ENCODE data around the gene PGAP1. TPM values are rescaled to one million over a fixed set of nuclear protein-coding genes. Genes with fewer than 3 reads are reported as not detected.

Gene PGAP1
- total and polyA plus RNA-seq, 2 donors from 2014 or later = 1.9 to 10.1 TPM

GRCh38 chr2:196941398-196942078 is 15.0 kb upstream of the PGAP1 start:
- no peaks in the 10 kb centered on the region for H3K36me3 ChIP-seq (ENCODE audit: control insufficient read depth in 2 of 3, insufficient read depth in 3 of 3, low read length in 3 of 3)
- DNase-seq (no peak), FAIRE-seq (no peak)
- no peaks in the 10 kb centered on the region for H3K27me3 ChIP-seq (ENCODE audit: control insufficient read depth, insufficient read depth, low read length)
- no peak overlapping the region for H3K27ac ChIP-seq (ENCODE audit: low read depth in 2 of 2, low read length in 2 of 2)
- no peaks in the 10 kb centered on the region for H3K4me1 ChIP-seq (ENCODE audit: control insufficient read depth in 2 of 3, insufficient read depth in 2 of 3, low read depth in 1 of 3, low read length in 3 of 3)
- H3K4me3 ChIP-seq (ENCODE audit: low read length in 3 of 3) = no peak overlapping the region
- H3K9ac ChIP-seq (ENCODE audit: low read length in 3 of 3) = no peak overlapping the region
- H3K9me3 ChIP-seq (ENCODE audit: control insufficient read depth in 2 of 3, insufficient read depth in 1 of 3, low read length in 3 of 3) = no peaks in the 10 kb centered on the region
- TF ChIP-seq CTCF (IDR thresholded peaks at IDR 0.05; ENCODE audit: borderline replicate concordance, extremely low read depth, insufficient read depth) = no peak
- intact Hi-C loops (cut with DNase I) = no loop called here

- FAIRE-seq (no peak), DNase-seq (no peak)
- no peak for TF ChIP-seq CTCF (IDR thresholded peaks at IDR 0.05; ENCODE audit: borderline replicate concordance, extremely low read depth, insufficient read depth)
- Histone ChIP-seq H3K27me3 (ENCODE audit: control insufficient read depth, insufficient read depth, low read length) (no peaks in the 10 kb centered on the region), H3K27ac (ENCODE audit: low read depth in 2 of 2, low read length in 2 of 2) (no peak overlapping the region), H3K4me3 (ENCODE audit: low read length in 3 of 3) (no peak overlapping the region), H3K4me1 (ENCODE audit: control insufficient read depth in 2 of 3, insufficient read depth in 2 of 3, low read depth in 1 of 3, low read length in 3 of 3) (no peaks in the 10 kb centered on the region), H3K9ac (ENCODE audit: low read length in 3 of 3) (no peak overlapping the region), H3K9me3 (ENCODE audit: control insufficient read depth in 2 of 3, insufficient read depth in 1 of 3, low read length in 3 of 3) (no peaks in the 10 kb centered on the region), H3K36me3 (ENCODE audit: control insufficient read depth in 2 of 3, insufficient read depth in 3 of 3, low read length in 3 of 3) (no peaks in the 10 kb centered on the region)
- intact Hi-C loops (cut with DNase I) = no loop called here
Measured at GRCh38 chr2:196939371-196939770, 12.9 kb upstream of the PGAP1 start.

- Histone ChIP-seq H3K27me3 (ENCODE audit: control insufficient read depth, insufficient read depth, low read length) (no peaks in the 10 kb centered on the region), H3K27ac (ENCODE audit: low read depth in 2 of 2, low read length in 2 of 2) (no peak overlapping the region), H3K4me3 (ENCODE audit: low read length in 3 of 3) (no peak overlapping the region), H3K4me1 (ENCODE audit: control insufficient read depth in 2 of 3, insufficient read depth in 2 of 3, low read depth in 1 of 3, low read length in 3 of 3) (no peaks in the 10 kb centered on the region), H3K9ac (ENCODE audit: low read length in 3 of 3) (no peak overlapping the region), H3K36me3 (ENCODE audit: control insufficient read depth in 2 of 3, insufficient read depth in 3 of 3, low read length in 3 of 3) (no peaks in the 10 kb centered on the region), H3K9me3 (ENCODE audit: control insufficient read depth in 2 of 3, insufficient read depth in 1 of 3, low read length in 3 of 3) (no peaks in the 10 kb centered on the region)
- intact Hi-C loops (cut with DNase I) = no loop called here
- no peak for TF ChIP-seq CTCF (IDR thresholded peaks at IDR 0.05; ENCODE audit: borderline replicate concordance, extremely low read depth, insufficient read depth)
- no peak for FAIRE-seq
- DNase-seq = no peak
Measured at GRCh38 chr2:196935432-196935831, 8.9 kb upstream of the PGAP1 start.

GRCh38 chr2:196934672-196935071 is 8.2 kb upstream of the PGAP1 start:
- no peak for DNase-seq
- Histone ChIP-seq H3K27ac (ENCODE audit: low read depth in 2 of 2, low read length in 2 of 2) (no peak overlapping the region), H3K4me3 (ENCODE audit: low read length in 3 of 3) (no peak overlapping the region), H3K36me3 (ENCODE audit: control insufficient read depth in 2 of 3, insufficient read depth in 3 of 3, low read length in 3 of 3) (no peaks in the 10 kb centered on the region), H3K9me3 (ENCODE audit: control insufficient read depth in 2 of 3, insufficient read depth in 1 of 3, low read length in 3 of 3) (no peaks in the 10 kb centered on the region), H3K4me1 (ENCODE audit: control insufficient read depth in 2 of 3, insufficient read depth in 2 of 3, low read depth in 1 of 3, low read length in 3 of 3) (no peaks in the 10 kb centered on the region), H3K9ac (ENCODE audit: low read length in 3 of 3) (no peak overlapping the region), H3K27me3 (ENCODE audit: control insufficient read depth, insufficient read depth, low read length) (no peaks in the 10 kb centered on the region)
- TF ChIP-seq CTCF (IDR thresholded peaks at IDR 0.05; ENCODE audit: borderline replicate concordance, extremely low read depth, insufficient read depth) = no peak
- intact Hi-C loops (cut with DNase I) = no loop called here
- no peak for FAIRE-seq

Measured in kidney (tissue), 14 donors.